Fibroblast of lung (primary cell): ENCODE results near the gene SUCO.

ENCODE experiments used
- CTCF ChIP-seq, 2 donors: IDR thresholded peaks in 1 of 2; conservative IDR thresholded peaks in 1 of 2; 1 replicate in 1 of 2; 2 replicates in 1 of 2; pipeline ENCODE4 v1.5.1; 2011 to 2012; ENCODE audit warnings: low read length in 2 of 2, control low read depth in 1 of 2, inconsistent platforms in 1 of 2, low read depth in 1 of 2, mild to moderate bottlenecking in 1 of 2
- EZH2 ChIP-seq: IDR thresholded peaks from 2 replicates; pipeline ENCODE4 v1.5.1; 2012; ENCODE audit warnings: low read length, control low read depth, mild to moderate bottlenecking; ENCODE audit errors: missing control alignments

GRCh38 chr1:172588296-172589291, 55.6 kb downstream of the SUCO start:
- TF ChIP-seq CTCF (conservative IDR thresholded peaks at IDR 0.05 in 1 of 2, IDR thresholded peaks at IDR 0.05 in 1 of 2; ENCODE audit: low read depth in 1 of 2, low read length in 2 of 2) (no peak), EZH2 (no peak)
